ENCODE results near the gene AP1G2. TPM values are rescaled to one million over a fixed set of nuclear protein-coding genes. Genes with fewer than 3 reads are reported as not detected.

AP1G2 gene
- polyA plus RNA-seq, 1 of the 3 experiments (the other 2 are of a cell fraction) = 88.3 TPM

DNA sequence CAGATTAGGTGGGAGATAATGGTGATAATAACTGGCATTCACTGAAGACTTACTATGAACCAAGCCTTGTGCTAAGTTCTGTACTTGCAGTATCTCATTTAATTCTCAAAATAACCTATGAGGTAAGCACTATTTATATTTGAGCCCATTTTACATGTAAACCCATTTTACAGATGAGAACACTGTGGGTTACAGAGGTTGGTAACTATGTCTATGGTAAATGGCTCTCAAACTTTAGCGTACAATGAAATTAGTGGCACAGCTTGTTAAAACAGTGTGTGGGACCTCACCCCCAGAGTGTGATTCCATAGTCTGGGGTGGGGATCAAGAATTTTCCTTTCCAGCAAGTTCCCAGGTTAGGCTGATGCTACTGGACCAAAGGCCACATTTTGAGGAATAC is 33.2 kb upstream of the AP1G2 start:
- H3K4me2 ChIP-seq = no peak overlapping the region
- no peaks in the 10 kb centered on the region for H3K79me2 ChIP-seq (ENCODE audit: insufficient read depth)
- H3F3A ChIP-seq (replicated peaks; ENCODE audit: insufficient read depth) = no peaks in the 10 kb centered on the region
- TF ChIP-seq GATA2 (CRISPR knock-in tag; IDR thresholded peaks at IDR 0.05) (no peak), SMC3 (IDR thresholded peaks at IDR 0.05; ENCODE audit: low read depth, low read length) (no peak), MEF2A (IDR thresholded peaks at IDR 0.05; ENCODE audit: borderline replicate concordance, low read depth) (no peak), JUND (IDR thresholded peaks at IDR 0.05) (no peak), ELF1 (IDR thresholded peaks at IDR 0.05) (no peak), POLR2AphosphoS5 (IDR thresholded peaks at IDR 0.05; ENCODE audit: low read depth, low read length) (no peak), NFIC (IDR thresholded peaks at IDR 0.05; ENCODE audit: borderline replicate concordance) (no peak), SIN3A (IDR thresholded peaks at IDR 0.05; ENCODE audit: borderline replicate concordance, low read depth, low read length) (no peak), RFX5 (IDR thresholded peaks at IDR 0.05; ENCODE audit: low read length) (no peak), TAF1 (IDR thresholded peaks at IDR 0.05; ENCODE audit: borderline replicate concordance, low read depth, low read length) (no peak)
- TF ChIP-seq, protein P1, sequence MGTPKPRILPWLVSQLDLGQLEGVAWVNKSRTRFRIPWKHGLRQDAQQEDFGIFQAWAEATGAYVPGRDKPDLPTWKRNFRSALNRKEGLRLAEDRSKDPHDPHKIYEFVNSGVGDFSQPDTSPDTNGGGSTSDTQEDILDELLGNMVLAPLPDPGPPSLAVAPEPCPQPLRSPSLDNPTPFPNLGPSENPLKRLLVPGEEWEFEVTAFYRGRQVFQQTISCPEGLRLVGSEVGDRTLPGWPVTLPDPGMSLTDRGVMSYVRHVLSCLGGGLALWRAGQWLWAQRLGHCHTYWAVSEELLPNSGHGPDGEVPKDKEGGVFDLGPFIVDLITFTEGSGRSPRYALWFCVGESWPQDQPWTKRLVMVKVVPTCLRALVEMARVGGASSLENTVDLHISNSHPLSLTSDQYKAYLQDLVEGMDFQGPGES (IDR thresholded peaks at IDR 0.05; ENCODE audit: low read depth, low read length) = no peak
- TF ChIP-seq, protein P2, sequence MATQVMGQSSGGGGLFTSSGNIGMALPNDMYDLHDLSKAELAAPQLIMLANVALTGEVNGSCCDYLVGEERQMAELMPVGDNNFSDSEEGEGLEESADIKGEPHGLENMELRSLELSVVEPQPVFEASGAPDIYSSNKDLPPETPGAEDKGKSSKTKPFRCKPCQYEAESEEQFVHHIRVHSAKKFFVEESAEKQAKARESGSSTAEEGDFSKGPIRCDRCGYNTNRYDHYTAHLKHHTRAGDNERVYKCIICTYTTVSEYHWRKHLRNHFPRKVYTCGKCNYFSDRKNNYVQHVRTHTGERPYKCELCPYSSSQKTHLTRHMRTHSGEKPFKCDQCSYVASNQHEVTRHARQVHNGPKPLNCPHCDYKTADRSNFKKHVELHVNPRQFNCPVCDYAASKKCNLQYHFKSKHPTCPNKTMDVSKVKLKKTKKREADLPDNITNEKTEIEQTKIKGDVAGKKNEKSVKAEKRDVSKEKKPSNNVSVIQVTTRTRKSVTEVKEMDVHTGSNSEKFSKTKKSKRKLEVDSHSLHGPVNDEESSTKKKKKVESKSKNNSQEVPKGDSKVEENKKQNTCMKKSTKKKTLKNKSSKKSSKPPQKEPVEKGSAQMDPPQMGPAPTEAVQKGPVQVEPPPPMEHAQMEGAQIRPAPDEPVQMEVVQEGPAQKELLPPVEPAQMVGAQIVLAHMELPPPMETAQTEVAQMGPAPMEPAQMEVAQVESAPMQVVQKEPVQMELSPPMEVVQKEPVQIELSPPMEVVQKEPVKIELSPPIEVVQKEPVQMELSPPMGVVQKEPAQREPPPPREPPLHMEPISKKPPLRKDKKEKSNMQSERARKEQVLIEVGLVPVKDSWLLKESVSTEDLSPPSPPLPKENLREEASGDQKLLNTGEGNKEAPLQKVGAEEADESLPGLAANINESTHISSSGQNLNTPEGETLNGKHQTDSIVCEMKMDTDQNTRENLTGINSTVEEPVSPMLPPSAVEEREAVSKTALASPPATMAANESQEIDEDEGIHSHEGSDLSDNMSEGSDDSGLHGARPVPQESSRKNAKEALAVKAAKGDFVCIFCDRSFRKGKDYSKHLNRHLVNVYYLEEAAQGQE (IDR thresholded peaks at IDR 0.05; ENCODE audit: low read depth, low read length) = no peak
- TF ChIP-seq, protein P3, sequence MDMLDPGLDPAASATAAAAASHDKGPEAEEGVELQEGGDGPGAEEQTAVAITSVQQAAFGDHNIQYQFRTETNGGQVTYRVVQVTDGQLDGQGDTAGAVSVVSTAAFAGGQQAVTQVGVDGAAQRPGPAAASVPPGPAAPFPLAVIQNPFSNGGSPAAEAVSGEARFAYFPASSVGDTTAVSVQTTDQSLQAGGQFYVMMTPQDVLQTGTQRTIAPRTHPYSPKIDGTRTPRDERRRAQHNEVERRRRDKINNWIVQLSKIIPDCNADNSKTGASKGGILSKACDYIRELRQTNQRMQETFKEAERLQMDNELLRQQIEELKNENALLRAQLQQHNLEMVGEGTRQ (IDR thresholded peaks at IDR 0.05; ENCODE audit: borderline replicate concordance, low read depth, low read length) = no peak
- TF ChIP-seq, protein P4, sequence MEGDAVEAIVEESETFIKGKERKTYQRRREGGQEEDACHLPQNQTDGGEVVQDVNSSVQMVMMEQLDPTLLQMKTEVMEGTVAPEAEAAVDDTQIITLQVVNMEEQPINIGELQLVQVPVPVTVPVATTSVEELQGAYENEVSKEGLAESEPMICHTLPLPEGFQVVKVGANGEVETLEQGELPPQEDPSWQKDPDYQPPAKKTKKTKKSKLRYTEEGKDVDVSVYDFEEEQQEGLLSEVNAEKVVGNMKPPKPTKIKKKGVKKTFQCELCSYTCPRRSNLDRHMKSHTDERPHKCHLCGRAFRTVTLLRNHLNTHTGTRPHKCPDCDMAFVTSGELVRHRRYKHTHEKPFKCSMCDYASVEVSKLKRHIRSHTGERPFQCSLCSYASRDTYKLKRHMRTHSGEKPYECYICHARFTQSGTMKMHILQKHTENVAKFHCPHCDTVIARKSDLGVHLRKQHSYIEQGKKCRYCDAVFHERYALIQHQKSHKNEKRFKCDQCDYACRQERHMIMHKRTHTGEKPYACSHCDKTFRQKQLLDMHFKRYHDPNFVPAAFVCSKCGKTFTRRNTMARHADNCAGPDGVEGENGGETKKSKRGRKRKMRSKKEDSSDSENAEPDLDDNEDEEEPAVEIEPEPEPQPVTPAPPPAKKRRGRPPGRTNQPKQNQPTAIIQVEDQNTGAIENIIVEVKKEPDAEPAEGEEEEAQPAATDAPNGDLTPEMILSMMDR (IDR thresholded peaks at IDR 0.05) = no peak
- TF ChIP-seq, protein P5, sequence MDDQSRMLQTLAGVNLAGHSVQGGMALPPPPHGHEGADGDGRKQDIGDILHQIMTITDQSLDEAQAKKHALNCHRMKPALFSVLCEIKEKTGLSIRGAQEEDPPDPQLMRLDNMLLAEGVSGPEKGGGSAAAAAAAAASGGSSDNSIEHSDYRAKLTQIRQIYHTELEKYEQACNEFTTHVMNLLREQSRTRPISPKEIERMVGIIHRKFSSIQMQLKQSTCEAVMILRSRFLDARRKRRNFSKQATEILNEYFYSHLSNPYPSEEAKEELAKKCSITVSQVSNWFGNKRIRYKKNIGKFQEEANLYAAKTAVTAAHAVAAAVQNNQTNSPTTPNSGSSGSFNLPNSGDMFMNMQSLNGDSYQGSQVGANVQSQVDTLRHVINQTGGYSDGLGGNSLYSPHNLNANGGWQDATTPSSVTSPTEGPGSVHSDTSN (IDR thresholded peaks at IDR 0.05) = no peak
- TF ChIP-seq, protein P6, sequence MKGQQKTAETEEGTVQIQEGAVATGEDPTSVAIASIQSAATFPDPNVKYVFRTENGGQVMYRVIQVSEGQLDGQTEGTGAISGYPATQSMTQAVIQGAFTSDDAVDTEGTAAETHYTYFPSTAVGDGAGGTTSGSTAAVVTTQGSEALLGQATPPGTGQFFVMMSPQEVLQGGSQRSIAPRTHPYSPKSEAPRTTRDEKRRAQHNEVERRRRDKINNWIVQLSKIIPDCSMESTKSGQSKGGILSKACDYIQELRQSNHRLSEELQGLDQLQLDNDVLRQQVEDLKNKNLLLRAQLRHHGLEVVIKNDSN (IDR thresholded peaks at IDR 0.05; ENCODE audit: borderline replicate concordance, low read depth) = no peak
- TF ChIP-seq, protein P7, sequence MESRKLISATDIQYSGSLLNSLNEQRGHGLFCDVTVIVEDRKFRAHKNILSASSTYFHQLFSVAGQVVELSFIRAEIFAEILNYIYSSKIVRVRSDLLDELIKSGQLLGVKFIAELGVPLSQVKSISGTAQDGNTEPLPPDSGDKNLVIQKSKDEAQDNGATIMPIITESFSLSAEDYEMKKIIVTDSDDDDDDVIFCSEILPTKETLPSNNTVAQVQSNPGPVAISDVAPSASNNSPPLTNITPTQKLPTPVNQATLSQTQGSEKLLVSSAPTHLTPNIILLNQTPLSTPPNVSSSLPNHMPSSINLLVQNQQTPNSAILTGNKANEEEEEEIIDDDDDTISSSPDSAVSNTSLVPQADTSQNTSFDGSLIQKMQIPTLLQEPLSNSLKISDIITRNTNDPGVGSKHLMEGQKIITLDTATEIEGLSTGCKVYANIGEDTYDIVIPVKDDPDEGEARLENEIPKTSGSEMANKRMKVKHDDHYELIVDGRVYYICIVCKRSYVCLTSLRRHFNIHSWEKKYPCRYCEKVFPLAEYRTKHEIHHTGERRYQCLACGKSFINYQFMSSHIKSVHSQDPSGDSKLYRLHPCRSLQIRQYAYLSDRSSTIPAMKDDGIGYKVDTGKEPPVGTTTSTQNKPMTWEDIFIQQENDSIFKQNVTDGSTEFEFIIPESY (IDR thresholded peaks at IDR 0.05; ENCODE audit: borderline replicate concordance, low read depth) = no peak
- no peaks in the 10 kb centered on the region for H3K9me2 ChIP-seq
- POLR2A ChIA-PET = no interaction called here
- H3K4me3 ChIP-seq (ENCODE audit: low read depth in 2 of 2, low read length in 1 of 2) = no peak overlapping the region
- no peaks in the 10 kb centered on the region for H3K4me1 ChIP-seq (ENCODE audit: control insufficient read depth in 1 of 2, insufficient read depth in 2 of 2, low read depth in 1 of 2, low read length in 1 of 2)
- no peak for DNase-seq
- no peaks in the 10 kb centered on the region for H3K9me3 ChIP-seq
- no peak overlapping the region for H3K9ac ChIP-seq
- H2AFZ ChIP-seq (ENCODE audit: low read depth) = no peak overlapping the region
- no peaks in the 10 kb centered on the region for H4K20me1 ChIP-seq (ENCODE audit: insufficient read depth)
- CTCF ChIA-PET = interaction anchor here (0.7 to 1.7 kb wide), 5 partner anchors 11 to 310 kb away, joined by 3 to 8 read pairs (median 4); no protein-coding TSS in a partner anchor
- no peaks in the 10 kb centered on the region for H3K27me3 ChIP-seq (ENCODE audit: insufficient read depth)
- no peaks in the 10 kb centered on the region for H3K36me3 ChIP-seq (replicated peaks in 1 of 2; ENCODE audit: control insufficient read depth in 1 of 2, insufficient read depth in 2 of 2, low read length in 1 of 2)
- no peak overlapping the region for H3K27ac ChIP-seq (ENCODE audit: low read depth in 2 of 2, low read length in 1 of 2)
- 94% methylated on average over 1 of the region's 1 CpG for whole genome bisulfite sequencing (ENCODE audit: low lambda C conversion rate)
